HG02852 (cell line): ENCODE results near the gene TRMT2A.

Source experiments
- ATAC-seq: cut with Tn5 transposase; IDR thresholded peaks from one replicate; pipeline ENCODE4 v1.9.1; 2021; ENCODE audit warnings: mild to moderate bottlenecking, moderate library complexity; ENCODE audit not compliant: unreplicated experiment

The TRMT2A gene

GRCh38 chr22:20107951-20108756 is 8.9 kb downstream of the TRMT2A start:
- ATAC-seq, result no peak

DNA sequence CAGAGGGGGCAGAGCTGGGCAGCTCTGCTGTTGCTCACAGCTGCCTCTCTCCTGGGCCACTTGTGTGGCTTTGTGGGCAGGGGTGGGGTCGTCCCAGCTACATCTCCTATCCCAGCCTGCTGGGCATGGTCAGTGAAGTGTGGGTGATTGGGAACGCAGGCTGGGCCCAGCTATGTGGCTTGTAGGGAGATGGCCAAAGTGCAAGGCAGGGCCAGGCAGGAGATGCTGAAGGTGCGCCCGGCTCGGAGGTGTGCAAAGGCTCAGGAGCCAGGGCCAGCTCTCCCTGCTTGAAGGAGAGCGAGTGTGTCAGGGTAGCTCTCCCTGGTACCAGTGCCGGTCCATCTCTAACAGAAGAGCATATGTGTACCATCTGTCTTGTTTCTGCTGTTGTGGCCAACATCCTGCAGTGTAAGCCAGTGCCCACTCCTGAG is 9.5 kb downstream of the TRMT2A start:
- ATAC-seq, result no peak

GRCh38 chr22:20106849-20107237 is 10.2 kb downstream of the TRMT2A start:
- no peak for ATAC-seq

DNA sequence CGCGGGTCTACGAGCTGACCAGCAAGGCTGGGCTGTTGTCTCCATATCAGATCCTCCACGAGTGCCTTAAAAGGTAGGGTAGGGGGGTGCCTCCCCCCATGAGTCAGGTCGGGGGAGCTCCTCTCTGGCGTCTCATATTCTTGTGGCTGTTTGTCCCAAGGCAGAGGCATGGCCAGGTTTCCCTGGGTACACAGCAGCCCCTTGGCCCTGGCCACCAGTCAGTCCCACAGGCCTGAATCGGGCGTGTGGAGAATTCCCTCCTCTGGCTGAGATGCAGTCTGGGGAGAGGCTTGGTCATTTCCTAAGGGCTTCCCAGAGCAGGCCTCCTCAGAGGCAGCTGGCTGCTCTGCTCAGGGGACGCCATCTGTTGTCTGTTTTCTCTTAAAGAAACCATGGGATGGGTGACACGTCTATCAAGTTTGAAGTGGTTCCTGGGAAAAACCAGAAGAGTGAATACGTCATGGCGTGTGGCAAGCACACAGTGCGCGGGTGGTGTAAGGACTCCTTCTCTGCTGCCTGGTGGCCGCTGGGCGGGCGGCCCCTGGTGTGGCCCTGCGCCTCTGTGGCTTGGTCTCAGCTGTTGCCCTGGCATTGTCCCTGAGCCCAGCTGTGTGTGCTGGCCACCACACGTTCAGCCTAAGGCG is 10.7 kb downstream of the TRMT2A start:
- no peak for ATAC-seq

- ATAC-seq, result no peak
Observed at GRCh38 chr22:20105456-20106204, 11.4 kb downstream of the TRMT2A start.

DNA sequence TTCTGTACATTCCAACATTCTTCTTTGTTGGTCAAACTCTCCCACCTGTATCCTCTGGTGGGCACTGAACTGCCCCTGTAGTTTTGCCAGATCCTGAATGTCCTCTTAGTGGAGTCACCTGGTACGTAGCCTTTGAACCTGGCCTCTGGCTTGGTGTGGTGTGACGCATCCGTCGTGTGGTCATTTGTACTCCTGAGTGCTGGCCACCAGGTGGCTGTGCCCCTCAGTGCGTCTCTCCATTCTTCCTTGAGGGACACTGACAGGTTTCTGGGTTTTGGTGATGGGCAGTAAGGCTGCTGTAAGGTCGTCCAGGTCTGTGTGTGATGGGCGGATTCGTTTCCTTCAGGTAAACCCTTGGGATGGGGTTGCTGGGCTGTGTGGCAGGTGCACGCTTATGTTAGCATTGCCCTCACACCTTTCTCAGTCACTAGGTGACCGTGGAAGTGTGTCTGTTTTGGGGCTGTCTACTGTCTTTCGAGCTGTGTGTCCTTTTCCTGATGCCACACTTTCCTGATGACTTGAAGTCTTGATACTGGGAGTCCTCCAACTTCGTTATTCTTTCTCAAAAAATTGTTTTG is 14.7 kb downstream of the TRMT2A start:
- no peak for ATAC-seq

GRCh38 chr22:20101638-20102037 is 15.4 kb downstream of the TRMT2A start:
- ATAC-seq, result no peak

DNA sequence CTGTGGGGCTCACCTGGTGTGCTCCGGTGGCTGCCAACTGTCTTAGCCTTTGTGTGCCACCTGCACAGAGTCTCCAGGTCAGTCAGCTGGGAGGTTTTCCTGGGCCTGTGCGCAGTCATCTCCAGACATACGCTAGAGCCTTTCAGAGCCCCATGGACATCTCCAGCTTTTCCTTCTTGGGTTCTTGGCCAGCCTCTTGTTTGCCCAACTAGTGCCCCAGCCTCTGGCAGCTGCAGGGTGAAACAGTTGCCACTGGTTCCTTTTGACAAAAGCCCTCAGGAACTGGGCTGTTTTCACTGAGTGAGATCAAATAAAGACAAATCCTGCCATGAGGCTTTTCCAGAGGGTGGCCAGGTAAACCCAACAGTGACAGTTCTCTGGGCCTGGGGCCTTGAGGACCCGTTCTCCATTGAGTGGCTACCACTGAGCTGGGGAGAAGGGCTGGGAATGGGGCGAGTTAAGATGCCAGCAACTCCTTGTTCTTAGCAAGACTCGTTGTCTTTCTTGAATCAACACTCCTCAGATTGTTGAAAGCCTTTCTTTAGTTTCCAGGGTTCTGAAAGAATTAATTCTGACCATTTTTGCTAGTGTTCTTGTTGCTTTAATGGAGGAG is 17.8 kb downstream of the TRMT2A start:
- no peak for ATAC-seq

GRCh38 chr22:20096574-20097420 is 20.2 kb downstream of the TRMT2A start:
- ATAC-seq, result no peak

- no peak for ATAC-seq
Observed at GRCh38 chr22:20095521-20095920, 21.5 kb downstream of the TRMT2A start.

DNA sequence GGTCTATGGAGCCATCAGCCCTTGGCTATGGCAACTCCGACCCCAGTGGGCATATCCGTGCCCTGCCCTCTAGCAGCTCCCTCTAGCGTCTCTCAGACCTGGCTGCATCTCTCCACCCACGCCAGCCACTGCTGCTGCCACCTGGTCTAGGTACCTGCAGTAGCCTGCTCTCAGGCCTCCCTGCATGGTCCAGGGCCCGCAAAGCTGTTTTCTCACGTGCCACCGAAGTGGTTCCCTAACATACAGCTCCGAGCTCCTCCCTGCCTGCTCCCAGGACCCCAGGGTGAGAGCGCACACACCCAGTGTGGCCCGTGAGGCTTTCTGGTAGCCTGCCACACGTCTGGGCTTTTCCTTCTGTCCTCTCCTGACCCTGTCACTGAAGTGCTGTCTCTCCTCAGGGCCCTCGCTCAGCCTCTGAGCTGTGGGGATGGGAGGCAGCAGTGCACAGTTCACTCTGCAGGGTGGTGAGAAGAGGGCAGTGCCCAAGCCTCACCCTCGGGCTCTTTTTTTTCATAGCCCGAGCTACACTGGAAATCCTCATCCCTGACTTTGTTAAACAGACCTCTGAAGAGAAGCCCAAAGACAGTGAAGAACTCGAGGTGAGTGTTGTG is 22.7 kb downstream of the TRMT2A start:
- ATAC-seq, result no peak

GRCh38 chr22:20093418-20094196 is 23.4 kb downstream of the TRMT2A start:
- ATAC-seq, result no peak

DNA sequence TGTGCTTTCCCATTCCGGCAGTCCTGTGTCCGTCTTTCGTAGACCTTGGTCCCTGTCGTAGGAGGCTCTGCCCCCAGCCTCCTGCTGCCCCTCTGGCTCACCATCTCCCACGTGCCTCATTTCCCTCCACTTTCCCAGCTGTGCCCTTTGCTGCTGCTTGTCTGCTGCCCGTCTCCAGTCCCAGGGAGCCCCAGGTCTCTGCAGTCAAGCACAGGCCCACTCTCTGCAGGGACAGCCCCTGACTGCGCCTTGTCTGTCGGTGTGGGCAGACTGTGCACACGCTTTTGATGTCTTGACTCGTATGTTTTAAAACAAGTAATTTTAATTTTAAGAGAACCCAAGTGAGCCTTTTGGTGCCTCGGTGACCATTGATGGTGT is 24.6 kb downstream of the TRMT2A start:
- ATAC-seq, result no peak

DNA sequence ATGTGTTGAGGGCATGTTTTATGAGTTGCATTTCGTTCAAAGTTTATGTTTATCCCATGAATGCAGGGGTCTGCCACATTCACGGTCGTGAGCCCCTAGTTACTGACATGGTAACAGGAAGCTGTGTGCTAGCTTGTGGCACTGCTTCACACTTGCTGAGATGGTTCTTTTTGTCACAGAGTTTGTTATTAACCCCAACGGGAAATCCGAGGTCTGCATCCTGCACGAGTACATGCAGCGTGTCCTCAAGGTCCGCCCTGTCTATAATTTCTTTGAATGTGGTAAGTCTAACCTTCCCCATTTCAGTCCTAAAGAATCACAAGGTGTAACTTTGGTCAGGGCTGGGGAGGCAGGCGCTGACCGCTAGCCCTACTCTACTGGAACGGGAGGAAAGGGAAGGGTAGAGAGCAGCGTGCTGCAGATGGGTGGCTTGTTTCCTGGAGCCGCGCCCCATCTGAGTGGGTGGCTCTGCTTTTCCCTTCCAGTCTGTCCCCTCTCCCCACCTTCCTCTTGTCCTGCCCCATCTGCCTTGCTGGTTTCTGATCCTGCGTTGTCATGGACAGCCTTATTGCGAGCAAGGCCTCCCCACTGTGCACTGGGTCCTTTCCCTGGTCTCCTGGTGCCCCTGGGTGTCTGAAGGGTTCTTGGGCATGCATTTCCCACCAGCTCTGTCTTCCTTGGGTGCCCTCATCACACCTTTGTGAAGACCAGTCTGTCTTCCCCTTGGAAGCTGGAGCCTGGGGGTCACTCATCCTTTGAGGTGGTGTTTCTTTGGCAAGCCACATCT is 25.1 kb downstream of the TRMT2A start:
- no peak for ATAC-seq

- no peak for ATAC-seq
Observed at GRCh38 chr22:20090730-20091240, 26.2 kb downstream of the TRMT2A start.

DNA sequence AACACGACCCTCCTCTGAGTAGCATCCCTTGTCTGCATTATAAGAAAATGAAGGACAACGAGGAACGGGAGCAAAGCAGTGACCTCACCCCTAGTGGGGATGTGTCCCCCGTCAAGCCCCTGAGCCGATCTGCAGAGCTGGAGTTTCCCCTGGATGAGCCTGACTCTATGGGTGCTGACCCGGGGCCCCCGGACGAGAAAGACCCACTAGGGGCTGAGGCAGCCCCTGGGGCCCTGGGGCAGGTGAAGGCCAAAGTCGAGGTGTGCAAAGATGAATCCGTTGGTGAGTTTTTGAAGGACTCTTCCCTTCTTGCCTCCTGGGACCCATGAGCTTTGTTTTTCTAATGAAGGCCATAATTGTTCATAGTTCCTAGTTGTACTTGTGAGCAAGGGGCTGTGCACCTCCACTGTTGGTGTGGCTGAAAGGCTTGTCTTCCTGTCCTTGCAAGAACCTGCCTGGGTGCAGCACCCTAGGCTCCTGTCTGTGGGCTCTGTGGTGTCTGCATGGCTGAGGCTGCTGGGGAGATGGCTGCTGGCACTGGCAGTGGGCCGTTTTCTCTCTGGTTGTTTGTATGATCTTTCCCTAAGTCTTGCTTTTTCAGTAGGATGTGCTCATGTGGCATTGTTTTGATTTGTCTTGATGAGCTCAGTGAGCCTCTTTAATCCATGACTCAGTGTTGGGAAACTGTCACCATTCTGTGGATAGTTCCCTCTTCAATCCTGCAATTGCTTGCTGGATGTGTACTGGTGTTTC is 26.9 kb downstream of the TRMT2A start:
- ATAC-seq, result no peak
